NT2/D1 (cell line): Measurements from ENCODE around the gene BEND6.

Experiments
- SUZ12 ChIP-seq: IDR thresholded peaks from 2 replicates; pipeline ENCODE4 v1.6.1; 2011; ENCODE audit not compliant: insufficient read length, insufficient read depth; ENCODE audit errors: extremely low read depth
- YY1 ChIP-seq: IDR thresholded peaks from 2 replicates; pipeline ENCODE4 v1.6.1; 2011; ENCODE audit not compliant: insufficient read length, insufficient read depth
- ZNF274 ChIP-seq: IDR thresholded peaks from 2 replicates; pipeline ENCODE4 v1.6.1; 2011; ENCODE audit warnings: mild to moderate bottlenecking, low read depth, low read length

DNA sequence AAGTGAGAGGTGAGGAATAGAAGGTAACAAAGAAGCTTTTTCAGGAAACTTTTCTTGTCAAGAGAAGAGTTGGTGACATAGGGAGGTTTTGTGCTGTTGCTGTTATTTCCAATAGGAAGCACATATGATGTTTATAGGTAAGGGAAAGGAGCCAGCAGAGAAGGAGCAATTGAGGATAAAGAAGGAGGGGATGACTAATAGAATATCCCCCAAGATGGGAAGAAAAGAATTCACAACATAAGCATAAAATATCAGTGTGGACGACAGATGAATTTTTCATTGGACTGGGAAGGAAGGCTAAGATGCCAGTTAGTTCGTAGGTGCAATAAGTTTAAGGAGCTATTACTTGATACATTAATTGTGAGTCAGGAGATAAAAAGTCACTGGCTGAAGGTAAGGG is 8.5 kb upstream of the BEND6 start:
- TF ChIP-seq YY1 = no peak
- no peak for TF ChIP-seq ZNF274
- no peak for TF ChIP-seq SUZ12
